HUDEP-2 (cell line): ENCODE measurements around the gene HCRTR1.

ENCODE experiments used
- DNase-seq, 76 experiments: peaks; one replicate each; lab custom pipeline; 2025; ENCODE audit not compliant: unreplicated experiment in 76 of 76; lab: John Stamatoyannopoulos, UW

HCRTR1 gene

GRCh38 chr1:31617218-31617915 is at the start of gene HCRTR1:
Gene HCRTR1, plus strand, starts transcription at chr1:31617689. Its CDS starts 1,504 bp downstream, at chr1:31619193.
- DNase-seq: no peak

- no peak for DNase-seq
These were observed 49.4 kb upstream of the HCRTR1 start for GRCh38 chr1:31567956-31568570.

- no peak for DNase-seq
These were observed 48.4 kb upstream of the HCRTR1 start for GRCh38 chr1:31568895-31569595.

GRCh38 chr1:31569596-31570173 is 47.8 kb upstream of the HCRTR1 start:
- no peak for DNase-seq

GRCh38 chr1:31570228-31570627 is 47.3 kb upstream of the HCRTR1 start:
- DNase-seq: no peak

GRCh38 chr1:31570906-31571305 is 46.6 kb upstream of the HCRTR1 start:
- no peak for DNase-seq

- DNase-seq: no peak
These were observed 45.9 kb upstream of the HCRTR1 start for GRCh38 chr1:31571340-31572295.

- no peak for DNase-seq
These were observed 45.0 kb upstream of the HCRTR1 start for GRCh38 chr1:31572323-31573104.

- DNase-seq: no peak
These were observed 44.2 kb upstream of the HCRTR1 start for GRCh38 chr1:31573261-31573660.

GRCh38 chr1:31574749-31575368 is 42.6 kb upstream of the HCRTR1 start:
- peak in 39 of 76 experiments; percentile 5 to 67 (median 30) for DNase-seq

GRCh38 chr1:31575369-31576140 is 41.9 kb upstream of the HCRTR1 start:
- DNase-seq: no peak

- peak in 2 of 76 experiments; percentile 9 to 12 for DNase-seq
These were observed 41.3 kb upstream of the HCRTR1 start, which contains the start of gene TINAGL1 for GRCh38 chr1:31576201-31576669. Gene TINAGL1, plus strand, starts transcription at chr1:31576515. Its CDS starts 634 bp downstream, at chr1:31577149.

- no peak for DNase-seq
These were observed 40.6 kb upstream of the HCRTR1 start for GRCh38 chr1:31576743-31577455.

- no peak for DNase-seq
These were observed 39.8 kb upstream of the HCRTR1 start for GRCh38 chr1:31577515-31578192.

- DNase-seq: no peak
These were observed 38.1 kb upstream of the HCRTR1 start for GRCh38 chr1:31579374-31579773.

GRCh38 chr1:31580513-31580870 is 37.0 kb upstream of the HCRTR1 start:
- DNase-seq: no peak
